ENCODE results near the gene CDH4.

CDH4 gene

DNA sequence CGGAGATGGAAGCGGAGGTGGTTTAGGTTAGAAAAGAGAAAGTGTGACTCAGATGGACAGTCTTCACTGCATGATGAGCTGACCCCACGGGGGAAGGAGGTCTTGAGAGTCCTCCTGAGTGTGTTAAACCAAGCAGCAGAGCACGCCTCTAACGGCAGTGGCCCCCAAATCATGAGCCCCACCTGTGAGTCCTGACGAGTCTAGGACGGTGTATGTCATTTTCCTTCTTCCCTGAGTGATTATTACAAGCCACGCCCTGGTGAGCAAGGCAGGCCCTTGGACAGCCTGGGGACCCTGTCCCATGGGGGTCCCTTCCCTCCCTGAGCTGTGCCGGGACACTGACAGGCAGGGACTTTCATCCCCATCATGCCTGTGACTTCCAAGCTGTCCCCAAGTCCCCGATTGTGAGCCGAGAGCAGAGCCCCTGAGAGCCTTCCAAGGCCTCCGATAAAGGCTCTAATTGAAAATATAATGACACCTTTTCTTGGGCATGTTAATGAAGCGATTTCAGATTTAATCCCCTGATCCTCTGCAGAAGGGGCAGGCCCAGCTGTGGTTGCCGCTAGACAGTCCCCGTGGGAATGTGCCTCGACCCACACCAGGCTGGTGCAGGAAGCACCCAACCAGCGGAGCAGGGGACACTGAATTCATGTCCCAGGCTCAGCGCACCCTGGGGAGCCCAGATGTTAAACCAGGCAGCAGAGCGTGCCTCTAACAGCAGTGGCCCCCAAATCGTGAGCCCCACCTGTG lies 493.5 kb downstream of the CDH4 start:
- FAIRE-seq (no peak), DNase-seq (ENCODE audit: low spot score) (no peak)

DNA sequence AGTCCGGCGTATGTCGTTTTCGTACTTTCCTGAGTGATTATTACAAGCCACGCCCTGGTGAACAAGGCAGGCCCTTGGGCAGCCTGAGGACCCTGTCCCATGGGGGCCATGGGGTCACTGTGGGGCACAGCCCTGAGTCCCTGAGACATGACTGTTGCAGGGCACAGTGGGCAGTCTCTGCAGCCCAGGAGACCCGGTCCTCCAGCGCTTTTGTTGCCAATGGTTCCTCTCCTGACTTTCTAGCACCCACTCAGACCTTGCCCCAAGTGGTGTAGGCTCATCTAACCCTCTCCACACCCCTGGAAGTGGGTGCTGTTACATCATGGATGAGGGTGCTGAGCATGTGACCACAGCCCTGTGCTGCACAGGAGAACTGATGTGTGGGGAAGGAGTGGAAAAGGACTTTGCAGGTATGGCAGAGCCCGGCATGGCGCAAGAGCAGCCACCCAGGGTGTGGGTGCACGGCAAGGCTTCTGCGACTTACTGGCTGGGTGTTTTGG lies 494.1 kb downstream of the CDH4 start:
- DNase-seq (ENCODE audit: low spot score) (no peak), FAIRE-seq (no peak)

DNA sequence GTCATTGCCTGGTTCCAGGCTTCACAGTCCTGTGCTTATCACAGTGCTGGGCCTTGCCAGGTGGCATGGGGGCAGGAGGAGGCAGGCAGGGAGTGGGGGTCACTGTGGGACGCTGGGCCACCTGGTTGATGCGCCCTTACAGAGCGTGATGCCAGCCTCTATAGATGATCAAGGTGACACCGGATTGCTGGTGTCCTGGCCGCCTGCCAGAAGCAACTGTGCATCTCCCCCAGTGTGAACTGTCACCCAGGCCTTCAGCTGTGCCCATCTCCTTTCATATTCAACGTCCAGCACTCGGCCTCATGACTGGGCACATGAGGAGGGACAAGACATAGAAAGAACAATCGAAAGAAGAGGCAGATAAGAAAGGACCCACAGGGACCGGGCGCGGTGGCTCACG lies 494.7 kb downstream of the CDH4 start:
- DNase-seq (ENCODE audit: low spot score), result no peak
- no peak for FAIRE-seq

DNA sequence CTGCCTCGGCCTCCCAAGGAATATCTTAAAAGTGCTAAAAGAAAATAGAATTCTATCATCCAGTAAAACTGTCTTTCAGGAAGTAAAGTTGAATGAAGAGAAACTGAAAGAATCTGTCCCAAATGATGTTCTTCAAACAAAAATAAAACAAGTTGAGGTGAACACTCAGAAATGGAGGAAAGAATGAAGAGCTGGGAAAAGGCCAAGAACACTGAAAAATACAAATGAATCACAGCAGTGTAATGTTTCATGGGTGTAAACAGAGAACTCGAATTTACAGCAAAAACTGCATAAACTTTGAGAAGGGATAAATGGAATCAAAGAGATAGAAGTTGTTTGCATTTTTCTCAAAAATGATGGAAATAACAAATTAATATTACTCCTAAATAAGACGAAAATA lies 496.3 kb downstream of the CDH4 start:
- no peak for FAIRE-seq
- no peak for DNase-seq (ENCODE audit: low spot score)

DNA sequence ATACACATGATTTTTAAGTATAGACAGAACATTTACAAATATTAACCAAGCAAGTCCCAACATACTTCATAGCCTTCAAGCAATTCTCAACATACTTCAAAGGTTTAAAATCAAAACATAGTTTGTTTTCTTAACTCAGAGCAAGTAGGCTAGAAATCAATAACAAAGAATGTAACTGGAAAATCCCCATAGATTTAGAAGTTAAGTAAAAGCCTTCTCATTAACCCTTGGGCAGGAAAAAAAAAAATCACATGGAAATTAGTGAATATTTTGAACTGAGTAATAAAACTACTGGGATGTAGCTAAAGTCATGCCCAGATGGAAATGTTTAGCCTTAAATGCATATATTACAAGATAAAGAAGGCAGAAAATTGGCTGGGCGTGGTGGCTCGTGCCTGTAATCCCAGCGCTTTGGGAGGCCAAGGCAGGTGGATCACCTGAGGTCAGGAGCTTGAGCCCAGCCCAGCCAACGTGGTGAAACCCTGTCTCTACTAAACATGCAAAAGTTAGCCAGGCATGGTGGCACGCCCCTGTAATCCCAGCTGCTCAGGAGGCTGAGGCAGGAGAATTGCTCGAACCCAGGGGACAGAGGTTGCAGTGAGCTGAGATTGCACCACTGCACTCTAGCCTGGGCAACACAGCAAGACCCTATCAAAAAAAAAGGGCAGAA lies 497.5 kb downstream of the CDH4 start:
- DNase-seq (ENCODE audit: low spot score) (no peak), FAIRE-seq (no peak)

DNA sequence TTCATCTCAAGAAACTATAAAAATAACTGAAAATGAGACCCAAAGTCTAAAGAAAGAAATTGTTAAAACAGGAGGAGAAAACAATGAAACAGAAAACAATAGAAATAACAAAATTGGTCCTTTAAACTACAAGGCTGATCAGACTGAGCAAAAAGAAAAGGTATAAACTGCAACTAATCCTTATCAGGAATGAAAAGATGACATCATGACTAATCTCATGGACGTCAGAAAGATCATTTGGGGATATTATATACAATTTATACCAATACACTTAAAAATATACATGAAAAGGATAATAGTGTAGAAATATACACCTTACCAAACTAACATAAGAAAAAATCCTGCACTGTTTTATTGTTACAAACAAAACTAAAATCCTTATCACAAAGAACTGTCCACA lies 498.0 kb downstream of the CDH4 start:
- DNase-seq (ENCODE audit: low spot score) (no peak), FAIRE-seq (no peak)

DNA sequence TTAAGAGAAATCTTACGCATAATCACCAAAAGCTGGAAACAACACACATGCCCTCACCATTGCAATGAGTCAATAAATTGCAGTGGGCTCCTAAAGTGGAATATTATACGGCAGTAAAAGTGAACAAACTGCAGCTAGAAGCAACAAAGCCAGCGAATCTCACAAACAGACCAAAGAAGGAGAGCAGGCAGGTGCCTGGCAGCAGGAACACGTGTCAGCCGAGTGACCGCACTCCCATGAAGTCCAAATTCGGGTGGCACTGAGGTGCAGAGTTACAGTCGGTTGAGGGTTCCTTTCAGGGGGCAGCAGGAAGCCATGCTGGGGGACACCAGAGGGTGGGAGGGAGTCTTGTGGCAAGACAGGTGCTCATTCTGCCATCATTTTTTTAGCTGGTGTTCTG lies 500.5 kb downstream of the CDH4 start:
- DNase-seq (ENCODE audit: low spot score), result no peak
- FAIRE-seq, result no peak

DNA sequence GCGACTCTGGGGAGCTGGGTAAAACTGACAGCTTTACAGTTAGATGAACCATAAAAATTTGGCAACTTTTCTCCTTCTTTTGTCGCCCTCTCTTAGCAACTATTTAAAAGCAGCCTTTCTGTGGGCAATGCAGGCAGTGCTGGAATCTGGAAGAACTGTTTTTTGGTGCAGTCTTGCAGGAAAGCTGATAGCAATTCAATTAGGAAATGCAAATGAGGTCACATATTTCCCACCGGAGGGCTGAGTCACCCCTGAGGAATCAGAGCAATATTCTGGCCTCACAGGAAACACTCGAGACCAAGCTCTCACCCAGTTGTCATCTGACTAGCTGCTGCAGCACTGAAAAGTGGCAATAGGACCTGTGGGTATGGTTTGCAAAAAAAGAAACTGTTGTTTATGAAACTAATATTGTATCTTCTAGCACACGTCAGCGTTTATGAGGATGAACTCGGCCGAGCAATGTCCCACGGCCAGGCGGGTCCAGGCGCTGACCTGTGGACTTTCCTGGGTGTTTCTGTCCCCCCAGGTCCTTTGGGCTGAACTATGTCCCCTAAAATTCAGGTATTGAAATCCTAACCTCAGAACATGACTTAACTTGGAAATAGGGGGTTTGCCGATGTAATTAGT lies 501.4 kb downstream of the CDH4 start:
- FAIRE-seq (no peak), DNase-seq (ENCODE audit: low spot score) (no peak)

DNA sequence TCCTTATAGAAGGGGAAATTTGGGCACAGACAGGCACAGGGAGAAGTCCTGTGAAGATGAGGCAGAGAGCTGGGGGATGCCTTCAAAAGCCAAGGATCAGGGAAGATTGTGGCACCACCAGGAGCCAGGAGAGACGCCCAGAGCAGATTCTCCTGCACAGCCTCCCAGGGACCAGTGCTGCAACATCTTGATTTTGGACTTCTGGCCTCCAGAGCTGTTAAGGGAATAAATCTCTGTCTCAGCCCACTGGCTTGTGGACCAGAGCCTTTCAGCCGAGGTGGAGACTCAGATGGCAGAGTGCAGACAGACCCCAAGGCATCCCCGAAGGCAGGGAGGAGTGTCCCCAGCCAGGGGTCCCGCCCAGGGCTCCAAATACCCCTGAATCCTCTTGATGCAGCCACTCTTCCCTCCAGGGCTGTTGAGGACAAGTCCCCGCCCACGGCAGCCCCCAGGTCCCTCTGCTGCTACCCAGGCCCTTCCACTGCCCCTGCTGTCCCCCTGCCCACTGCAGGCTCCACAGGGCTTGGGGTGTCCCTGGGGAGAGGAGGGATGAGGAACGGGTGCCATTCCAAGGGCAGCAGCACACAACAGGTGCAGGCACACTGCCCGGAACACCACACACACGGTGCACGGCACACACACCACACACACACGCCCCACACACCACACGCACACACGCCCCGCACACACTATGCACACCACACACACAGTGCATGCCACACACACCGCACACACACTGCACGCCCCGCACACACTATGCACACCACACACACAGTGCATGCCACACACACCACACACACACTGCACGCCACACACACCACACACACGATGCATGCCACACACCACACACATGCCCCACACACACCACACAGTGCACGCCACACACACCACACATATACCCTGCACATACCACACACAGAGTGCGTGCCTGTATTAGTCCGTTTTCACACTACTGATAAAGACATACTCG lies 502.2 kb downstream of the CDH4 start:
- no peak for FAIRE-seq

DNA sequence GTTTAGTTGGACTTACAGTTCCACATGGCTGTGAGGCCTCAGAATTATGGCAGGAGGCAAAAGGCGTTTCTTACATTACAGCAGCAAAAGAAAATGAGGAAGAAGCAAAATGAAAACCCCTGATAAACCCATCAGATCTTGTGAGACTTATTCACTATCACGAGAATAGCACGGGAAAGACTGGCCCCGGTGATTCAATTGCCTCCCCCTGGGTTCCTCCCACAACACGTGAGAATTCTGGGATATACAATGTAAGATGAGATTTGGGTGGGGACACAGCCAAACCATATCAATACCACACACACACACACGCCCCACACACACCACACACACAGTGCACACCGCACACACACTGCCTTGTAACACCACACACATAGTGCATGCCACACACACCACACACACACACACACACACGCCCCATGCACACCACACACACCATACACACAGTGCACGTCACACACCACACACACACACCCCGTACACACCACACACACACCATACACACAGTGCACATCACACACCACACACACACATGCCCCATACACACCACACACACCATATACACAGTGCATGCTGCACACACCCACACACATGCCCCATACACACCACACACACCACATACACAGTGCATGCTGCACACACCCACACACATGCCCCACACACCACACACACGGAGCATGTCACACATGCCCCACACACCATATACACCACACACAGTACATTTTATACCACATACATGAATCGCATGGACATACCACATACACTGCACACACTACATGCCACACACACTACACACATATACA lies 503.1 kb downstream of the CDH4 start:
- DNase-seq (ENCODE audit: low spot score) (no peak), FAIRE-seq (no peak)

More for the DNA sequence above, 502.2 kb downstream of the CDH4 start:
- DNase-seq (ENCODE audit: low spot score), result no peak

DNA sequence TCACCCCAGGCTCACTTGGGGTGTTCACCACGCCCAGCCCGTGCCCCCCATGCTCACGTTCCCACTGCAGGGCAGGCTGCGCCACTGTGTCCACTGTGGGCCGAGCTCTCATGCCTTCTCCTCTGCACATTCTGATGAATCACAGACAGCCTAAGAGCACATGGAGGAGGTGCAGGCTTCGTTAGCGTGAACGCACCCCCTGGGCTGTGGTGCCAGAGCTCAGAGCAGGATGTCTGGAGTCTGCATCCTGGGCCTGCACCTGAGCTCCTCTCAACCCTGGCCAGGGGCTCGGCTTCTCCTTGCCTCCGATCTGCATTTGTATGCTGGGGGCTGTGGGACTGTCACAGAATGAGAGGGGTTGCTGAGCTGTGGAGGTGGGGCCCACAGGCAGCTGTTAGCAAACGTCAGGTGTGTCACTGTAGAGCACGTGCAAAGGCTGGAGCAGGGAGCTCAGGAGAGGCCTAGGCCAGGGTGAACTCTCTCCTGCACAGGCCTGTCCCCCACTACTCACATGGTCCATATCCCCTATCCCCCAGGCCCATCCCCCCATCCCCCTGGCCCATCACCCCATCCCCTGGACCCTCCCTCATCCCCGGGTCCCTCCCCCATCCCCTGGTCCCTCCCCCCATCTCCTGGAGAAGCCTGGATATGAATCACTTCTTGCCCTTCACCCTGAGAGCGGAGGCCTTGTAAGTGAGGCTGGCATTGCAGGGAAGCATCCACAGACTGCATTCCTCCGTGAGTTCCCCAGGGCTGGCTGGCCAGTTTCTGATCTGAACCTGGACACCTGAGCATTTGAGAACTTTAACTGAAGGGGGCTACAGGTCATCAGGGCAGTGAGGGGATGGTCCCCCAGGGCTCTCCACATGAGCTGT lies 504.1 kb downstream of the CDH4 start:
- FAIRE-seq (no peak), DNase-seq (ENCODE audit: low spot score) (no peak)

DNA sequence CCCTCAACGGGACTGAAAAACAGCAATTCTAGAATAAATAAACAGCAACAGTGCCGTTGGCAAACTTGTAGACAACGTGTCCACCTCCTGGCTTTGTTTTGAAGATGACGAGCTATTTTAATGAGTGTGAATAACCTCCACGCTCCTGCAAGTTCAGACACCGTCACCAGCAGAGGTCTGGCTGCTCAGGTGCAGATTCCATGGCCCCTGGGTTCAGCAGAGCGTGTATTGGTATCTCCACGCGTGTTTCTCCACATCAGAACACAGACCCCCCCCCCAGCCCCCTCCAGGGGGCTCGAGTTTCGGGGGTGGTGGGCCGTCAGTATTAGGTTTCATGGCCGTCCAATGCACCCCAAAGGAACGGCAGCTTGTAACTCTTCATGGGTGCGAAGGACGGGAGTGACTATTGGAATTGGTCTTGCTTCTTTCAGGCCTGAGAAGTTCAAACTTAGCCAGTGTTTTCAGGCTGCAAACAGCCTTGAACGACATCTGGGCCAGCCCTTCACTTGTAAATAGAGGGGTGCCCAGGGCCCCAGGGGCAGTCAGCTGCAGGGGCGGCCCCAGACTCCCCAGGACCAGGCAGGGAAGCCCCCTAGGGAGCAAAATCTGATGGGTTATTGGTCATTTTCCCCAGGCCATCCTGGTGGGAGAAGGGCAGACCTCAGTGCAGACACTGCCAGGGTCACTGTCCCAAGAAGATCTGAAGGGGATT lies 505.1 kb downstream of the CDH4 start:
- no peak for FAIRE-seq
- DNase-seq (ENCODE audit: low spot score), result no peak

DNA sequence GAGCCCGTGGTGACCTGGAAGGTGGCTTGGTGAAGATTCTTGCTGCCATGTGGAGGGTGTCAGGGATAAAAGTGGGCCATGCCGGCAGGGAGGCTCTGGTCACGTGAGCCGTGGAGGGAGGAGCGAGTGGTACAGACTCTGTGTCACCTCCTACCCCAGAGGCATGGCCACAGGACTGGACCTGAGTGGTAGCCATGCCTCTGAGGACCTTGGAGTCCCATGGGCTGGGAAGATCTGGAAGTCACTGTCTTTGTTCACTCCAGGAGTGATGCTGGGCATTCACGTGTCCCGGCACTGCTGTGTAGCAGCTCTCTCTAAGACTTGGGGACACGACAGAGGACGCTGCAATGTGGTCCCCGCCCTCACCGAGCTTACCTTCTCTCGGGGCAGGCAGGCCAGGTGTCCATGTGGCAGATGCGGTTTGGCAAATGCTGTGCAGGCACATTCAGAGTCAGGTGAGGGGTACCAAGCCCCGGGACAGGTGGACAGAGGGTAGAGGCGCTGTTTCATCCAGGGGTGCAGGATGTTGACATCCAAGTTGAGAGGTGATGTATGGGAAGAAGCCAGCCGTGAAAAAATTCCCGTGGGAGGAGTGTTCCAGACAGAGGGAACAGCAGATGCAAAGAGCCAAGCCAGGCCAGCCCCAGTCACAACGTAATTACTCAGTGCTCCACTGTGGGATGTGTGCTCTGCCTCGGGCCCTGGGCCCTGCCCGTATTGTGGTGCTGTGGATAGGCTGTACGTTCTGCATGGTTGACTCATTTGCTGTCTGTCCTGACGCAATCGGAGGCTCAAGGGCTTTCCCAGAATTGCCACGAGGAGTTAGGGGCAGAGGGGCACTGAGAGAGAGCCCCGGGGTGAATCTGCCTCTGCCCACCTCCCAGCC lies 505.9 kb downstream of the CDH4 start:
- no peak for FAIRE-seq
- no peak for DNase-seq (ENCODE audit: low spot score)

DNA sequence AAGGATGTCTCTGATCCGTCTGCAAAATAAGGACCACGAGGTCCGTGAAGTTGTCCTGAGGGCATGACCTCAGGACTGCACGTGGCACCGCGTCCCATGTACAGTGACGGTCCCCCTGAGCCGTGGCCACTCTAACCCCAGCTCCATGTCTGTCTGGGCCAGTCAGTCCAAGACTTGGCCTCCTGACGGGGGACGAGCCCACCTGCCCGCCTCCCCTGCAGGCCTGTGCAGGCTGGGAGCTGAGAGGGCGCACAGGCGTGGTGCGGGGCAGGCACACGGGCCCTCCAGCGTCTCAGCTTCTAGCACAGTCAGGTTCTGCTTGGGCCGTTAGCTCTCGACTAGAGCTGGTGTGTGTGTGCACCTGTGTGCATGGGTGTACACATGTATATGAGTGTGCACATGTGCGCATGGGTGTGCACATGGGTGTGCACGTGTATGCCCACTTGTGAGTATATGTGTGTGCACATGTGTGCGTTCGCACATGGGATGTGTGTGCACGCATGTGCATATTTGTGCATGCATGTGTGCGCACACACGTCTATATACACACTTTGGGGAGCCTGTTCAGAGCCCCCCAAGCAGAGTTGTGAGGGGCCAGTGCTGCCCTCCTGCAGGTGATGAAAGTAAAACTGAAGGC lies 506.6 kb downstream of the CDH4 start:
- DNase-seq (ENCODE audit: low spot score) (no peak), FAIRE-seq (no peak)

DNA sequence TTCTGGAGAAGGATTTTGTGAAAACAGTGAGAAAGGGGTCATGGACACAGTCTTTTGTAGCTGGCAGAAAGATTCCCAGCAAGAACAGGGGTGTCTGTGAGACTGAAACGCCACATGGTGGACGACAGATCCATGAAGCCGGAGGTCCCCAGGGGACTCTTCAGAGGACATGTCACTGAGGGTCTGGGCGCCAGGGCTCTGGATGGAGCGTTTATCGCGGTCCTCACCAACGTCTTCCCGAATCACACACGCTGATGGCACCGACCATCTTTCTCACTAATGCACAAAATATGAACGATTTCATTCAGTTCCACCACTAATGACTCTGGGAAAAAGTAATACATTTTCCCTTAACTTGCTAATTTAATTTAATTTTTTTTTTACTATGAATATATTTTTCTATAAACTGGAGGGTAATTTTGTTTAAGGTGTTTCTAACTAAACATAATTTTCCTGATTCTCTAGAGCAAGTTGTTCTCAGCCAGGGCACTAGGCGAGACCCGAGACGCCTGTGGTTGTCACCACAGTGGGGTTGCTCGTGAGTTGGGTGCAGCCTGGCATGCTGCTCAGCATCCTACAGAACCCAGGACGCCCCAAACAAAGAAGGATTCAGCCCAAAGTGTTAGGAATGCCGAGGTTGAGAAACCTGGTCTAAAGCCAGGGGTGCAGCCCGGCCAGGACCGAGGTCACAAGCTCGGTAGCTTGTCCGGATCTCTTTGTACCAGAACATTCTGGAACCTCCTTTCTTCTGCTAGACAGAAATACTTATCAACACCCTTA lies 507.4 kb downstream of the CDH4 start:
- DNase-seq (ENCODE audit: low spot score) (no peak), FAIRE-seq (no peak)

DNA sequence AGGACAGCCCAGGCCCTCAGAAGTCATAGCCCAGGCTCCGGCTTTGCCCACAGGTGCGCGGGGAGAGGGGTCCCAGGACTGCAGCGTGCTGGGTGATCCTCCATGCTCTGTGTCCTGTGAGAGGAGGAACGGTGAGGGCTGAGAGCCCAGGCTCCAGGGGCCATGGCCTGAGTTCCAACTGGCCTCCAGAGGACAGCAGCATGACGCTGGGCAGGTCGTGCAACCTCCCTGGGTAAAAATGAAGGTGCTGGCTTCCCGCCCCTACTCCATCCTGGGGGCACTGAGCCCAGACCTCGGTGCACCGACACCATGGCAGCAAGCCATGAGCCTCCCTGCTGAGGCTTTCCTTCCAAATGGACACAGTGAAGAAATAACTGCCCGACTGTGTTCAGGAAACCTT lies 508.3 kb downstream of the CDH4 start:
- DNase-seq (ENCODE audit: low spot score) (no peak), FAIRE-seq (no peak)

DNA sequence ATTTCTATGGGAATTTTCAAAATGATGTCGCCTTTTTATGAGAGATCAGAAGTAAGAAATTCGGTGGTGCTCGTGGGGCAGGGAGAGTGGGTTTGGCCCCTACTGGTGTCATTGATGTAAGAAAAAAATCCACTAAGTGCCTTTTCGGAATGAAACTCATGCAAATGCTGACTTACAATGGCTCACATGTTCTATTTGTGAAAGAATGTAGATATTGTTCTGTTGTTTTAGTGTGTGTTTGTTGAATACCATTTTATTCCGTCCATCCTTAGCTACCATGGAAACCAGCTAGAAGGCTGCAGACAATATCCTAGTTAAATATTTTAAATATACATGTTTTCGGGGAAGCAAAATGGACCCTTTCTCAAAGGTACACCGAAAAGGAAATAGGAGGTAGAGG lies 508.7 kb downstream of the CDH4 start:
- FAIRE-seq, result no peak
- no peak for DNase-seq (ENCODE audit: low spot score)
